Left lobe of liver (tissue), 2 donors: Measurements from ENCODE around the gene INSC. TPM values are rescaled to one million over a fixed set of nuclear protein-coding genes. Genes with fewer than 3 reads are reported as not detected.

ENCODE experiments used
- ATAC-seq: fragments of 200-7000 bp; cut with Tn5 transposase; one replicate; pipeline ENCODE4 v1.9.1; 2020; ENCODE audit warnings: mild to moderate bottlenecking, moderate library complexity
- DNase-seq: peaks from one replicate; pipeline ENCODE4 v3.0.0-alpha.2; 2020; ENCODE audit warnings: low spot score
- total RNA-seq: library from RNA; stranded (reverse); gene quantifications from one replicate; pipeline ENCODE4 v1.2.1, GENCODE V29; 2021
- donor health status: DM: no; HTN: no; CAD: no; lungs with moderate emphysema.
- donor health status: DM: no; HTN: yes; CAD: no.

The INSC gene
- total RNA-seq, 1 donor from 2014 or later: 0.20 TPM

GRCh38 chr11:15212876-15213275 lies 98.2 kb downstream of the INSC start:
- no peak for DNase-seq
- ATAC-seq: no peak

GRCh38 chr11:15213471-15214231 lies 98.9 kb downstream of the INSC start:
- DNase-seq (no peak), ATAC-seq (peak; percentile 85)

GRCh38 chr11:15215005-15215404 lies 100.3 kb downstream of the INSC start:
- ATAC-seq: no peak
- DNase-seq: no peak

GRCh38 chr11:15216678-15217077 lies 102.0 kb downstream of the INSC start:
- DNase-seq: no peak
- peak; percentile 75 for ATAC-seq

GRCh38 chr11:15217416-15217815 lies 102.7 kb downstream of the INSC start:
- no peak for DNase-seq
- no peak for ATAC-seq

GRCh38 chr11:15222777-15223176 lies 108.1 kb downstream of the INSC start:
- no peak for ATAC-seq
- DNase-seq: no peak

GRCh38 chr11:15223318-15223717 lies 108.6 kb downstream of the INSC start:
- no peak for ATAC-seq
- no peak for DNase-seq

- DNase-seq (no peak), ATAC-seq (no peak)
These were observed 109.7 kb downstream of the INSC start for GRCh38 chr11:15224466-15224865.

GRCh38 chr11:15227011-15227410 lies 112.3 kb downstream of the INSC start:
- no peak for ATAC-seq
- no peak for DNase-seq

GRCh38 chr11:15228331-15228849 lies 113.7 kb downstream of the INSC start:
- DNase-seq: no peak
- no peak for ATAC-seq

GRCh38 chr11:15229069-15229468 lies 114.3 kb downstream of the INSC start:
- no peak for ATAC-seq
- DNase-seq: no peak

- ATAC-seq (no peak), DNase-seq (no peak)
These were observed 117.8 kb downstream of the INSC start for GRCh38 chr11:15232496-15232895.

GRCh38 chr11:15233371-15234165 lies 118.8 kb downstream of the INSC start:
- DNase-seq (no peak), ATAC-seq (no peak)

GRCh38 chr11:15234796-15235195 lies 120.1 kb downstream of the INSC start:
- DNase-seq: no peak
- ATAC-seq: no peak

GRCh38 chr11:15236559-15236958 lies 121.8 kb downstream of the INSC start:
- no peak for DNase-seq
- no peak for ATAC-seq

GRCh38 chr11:15238856-15239255 lies 124.1 kb downstream of the INSC start:
- no peak for ATAC-seq

GRCh38 chr11:15248749-15249148 lies 134.0 kb downstream of the INSC start:
- ATAC-seq: no peak
- DNase-seq: no peak

More at GRCh38 chr11:15238856-15239255, 124.1 kb downstream of the INSC start:
- DNase-seq: no peak

GRCh38 chr11:15258433-15259165 lies 143.9 kb downstream of the INSC start:
- DNase-seq: no peak
- peak; percentile 99 for ATAC-seq

GRCh38 chr11:15266999-15267398 lies 152.3 kb downstream of the INSC start:
- DNase-seq (no peak), ATAC-seq (no peak)

- DNase-seq (no peak), ATAC-seq (no peak)
These were observed 153.9 kb downstream of the INSC start for GRCh38 chr11:15268598-15268997.

GRCh38 chr11:15275141-15275540 lies 160.4 kb downstream of the INSC start:
- ATAC-seq: no peak
- no peak for DNase-seq
